GM19025 (cell line): ENCODE data around the gene TACR2.

ENCODE experiments used
- ATAC-seq: cut with Tn5 transposase; IDR thresholded peaks from one replicate; pipeline ENCODE4 v1.9.1; 2021; ENCODE audit warnings: mild to moderate bottlenecking, low read depth, moderate library complexity; ENCODE audit not compliant: unreplicated experiment

Gene TACR2

GRCh38 chr10:69421611-69422308, 5.0 kb upstream of the TACR2 start:
- ATAC-seq, result no peak

GRCh38 chr10:69419744-69420126, 3.0 kb upstream of the TACR2 start:
- ATAC-seq, result no peak

GRCh38 chr10:69419096-69419743, 2.5 kb upstream of the TACR2 start:
- ATAC-seq, result no peak

- no peak for ATAC-seq
Measured at GRCh38 chr10:69418052-69418752, 1.5 kb upstream of the TACR2 start.

GRCh38 chr10:69417542-69417941, 824 bp upstream of the TACR2 start:
- ATAC-seq, result no peak

- no peak for ATAC-seq
Measured at GRCh38 chr10:69415951-69416350, 767 bp downstream of the TACR2 start.

GRCh38 chr10:69415049-69415448, 1.7 kb downstream of the TACR2 start:
- ATAC-seq, result no peak

- no peak for ATAC-seq
Measured at GRCh38 chr10:69414036-69415018, 2.4 kb downstream of the TACR2 start.

GRCh38 chr10:69413221-69413865, 3.4 kb downstream of the TACR2 start:
- ATAC-seq, result no peak

GRCh38 chr10:69412232-69412790, 4.4 kb downstream of the TACR2 start:
- no peak for ATAC-seq

GRCh38 chr10:69411476-69411875, 5.2 kb downstream of the TACR2 start:
- no peak for ATAC-seq

GRCh38 chr10:69410487-69410886, 6.2 kb downstream of the TACR2 start:
- ATAC-seq, result no peak

GRCh38 chr10:69409968-69410367, 6.8 kb downstream of the TACR2 start:
- no peak for ATAC-seq

- ATAC-seq, result no peak
Measured at GRCh38 chr10:69409176-69409495, 7.6 kb downstream of the TACR2 start.

- ATAC-seq, result peak; percentile 80
Measured at GRCh38 chr10:69408318-69409175, 8.2 kb downstream of the TACR2 start.

- ATAC-seq, result no peak
Measured at GRCh38 chr10:69407621-69408301, 9.0 kb downstream of the TACR2 start.

GRCh38 chr10:69406816-69407580, 9.7 kb downstream of the TACR2 start:
- ATAC-seq, result no peak
